Tibial nerve (tissue), 4 donors: ENCODE measurements around the gene CCNT2. TPM values are rescaled to one million over a fixed set of nuclear protein-coding genes. Genes with fewer than 3 reads are reported as not detected.
"Not testable (repeated sequence)": the region's sequence is repeated elsewhere in the genome, so short reads cannot be mapped to it uniquely, and the experiment has no call there.

Experiments
- DNase-seq, 2 donors: peaks; one replicate each; pipeline ENCODE4 v3.0.0-alpha.2; 2019; ENCODE audit warnings: low spot score in 2 of 2
- H3K27ac ChIP-seq, 4 donors: fragments of 200-600 bp; sonication (generic) in 3 of 4; one replicate each; pipeline ENCODE4 v1.5.1; 2017 to 2019; ENCODE audit warnings: mild to moderate bottlenecking in 1 of 4
- H3K27me3 ChIP-seq, 2 donors: fragments of 200-600 bp; sonication (generic) in 1 of 2; one replicate each; pipeline versions ENCODE4 v1.5.1 to v1.6.0; 2017 to 2019
- H3K36me3 ChIP-seq, 3 donors: fragments of 200-600 bp; sonication (generic); one replicate each; pipeline ENCODE4 v1.5.1; 2018 to 2019
- H3K4me1 ChIP-seq, 4 donors: fragments of 200-600 bp; sonication (generic) in 3 of 4; one replicate each; pipeline ENCODE4 v1.5.1; 2017 to 2019
- H3K4me3 ChIP-seq, 4 donors: fragments of 200-600 bp; sonication (generic) in 3 of 4; one replicate each; pipeline ENCODE4 v1.5.1; 2017 to 2019; ENCODE audit warnings: mild to moderate bottlenecking in 1 of 4, moderate library complexity in 1 of 4
- H3K9me3 ChIP-seq, 4 donors: fragments of 200-600 bp; sonication (generic) in 3 of 4; one replicate each; pipeline ENCODE4 v1.5.1; 2017 to 2019
- EP300 ChIP-seq, 2 donors: sonication (generic); formaldehyde crosslinking; IDR thresholded peaks; one replicate each; pipeline ENCODE4 v1.6.1; 2017; ENCODE audit warnings: antibody characterized with exemption in 2 of 2, mild to moderate bottlenecking in 1 of 2
- POLR2A ChIP-seq, 2 donors: fragments of 450-650 bp; IDR thresholded peaks; one replicate each; pipeline ENCODE4 v1.6.1; 2017; ENCODE audit warnings: antibody characterized with exemption in 2 of 2, mild to moderate bottlenecking in 2 of 2, moderate library complexity in 2 of 2
- WGBS, 2 donors: methylation state at CpG; one replicate each; pipeline ENCODE4 v1.1.5; 2018; 5-methylcytosine and 5-hydroxymethylcytosine counted together
- total RNA-seq, 4 donors: library from RNA; depleted of rRNA; stranded (reverse); fragments of >200 nt; gene quantifications; one replicate each; pipeline ENCODE4 v1.1.0, GENCODE V29; 2016
- TF ChIP-seq, protein P1 (sequence below), 5 experiments: fragments of 200-600 bp in 3 of 5; fragments of 450-650 bp in 2 of 5; sonication (generic) in 3 of 5; IDR thresholded peaks; one replicate each; pipeline ENCODE4 v1.5.1; 2016 to 2019; ENCODE audit warnings: antibody characterized with exemption in 5 of 5, mild to moderate bottlenecking in 3 of 5, moderate library complexity in 2 of 5

CCNT2 gene
- total RNA-seq, 4 donors from 2014 or later, result 29.7 to 45.4 (median 31.9) TPM

DNA sequence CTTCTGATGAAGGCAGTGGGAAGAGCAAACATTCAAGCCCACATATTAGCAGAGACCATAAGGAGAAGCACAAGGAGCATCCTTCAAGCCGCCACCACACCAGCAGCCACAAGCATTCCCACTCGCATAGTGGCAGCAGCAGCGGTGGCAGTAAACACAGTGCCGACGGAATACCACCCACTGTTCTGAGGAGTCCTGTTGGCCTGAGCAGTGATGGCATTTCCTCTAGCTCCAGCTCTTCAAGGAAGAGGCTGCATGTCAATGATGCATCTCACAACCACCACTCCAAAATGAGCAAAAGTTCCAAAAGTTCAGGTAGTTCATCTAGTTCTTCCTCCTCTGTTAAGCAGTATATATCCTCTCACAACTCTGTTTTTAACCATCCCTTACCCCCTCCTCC lies 35.4 kb downstream of the CCNT2 start:
- WGBS, 2 donors, result 83 to 90% methylated on average over 5 of the region's 5 CpGs
- DNase-seq, result no peak
- H3K27me3 ChIP-seq, result no peaks in the 10 kb centered on the region
- H3K36me3 ChIP-seq, result peaks cover 0 to 81% (median 0%) of the 10 kb centered on the region in 3 donors
- no peaks in the 10 kb centered on the region for H3K4me1 ChIP-seq
- no peaks in the 10 kb centered on the region for H3K9me3 ChIP-seq
- no peak overlapping the region for H3K4me3 ChIP-seq
- TF ChIP-seq EP300 (IDR thresholded peaks at IDR 0.05), result no peak
- TF ChIP-seq, protein P1, sequence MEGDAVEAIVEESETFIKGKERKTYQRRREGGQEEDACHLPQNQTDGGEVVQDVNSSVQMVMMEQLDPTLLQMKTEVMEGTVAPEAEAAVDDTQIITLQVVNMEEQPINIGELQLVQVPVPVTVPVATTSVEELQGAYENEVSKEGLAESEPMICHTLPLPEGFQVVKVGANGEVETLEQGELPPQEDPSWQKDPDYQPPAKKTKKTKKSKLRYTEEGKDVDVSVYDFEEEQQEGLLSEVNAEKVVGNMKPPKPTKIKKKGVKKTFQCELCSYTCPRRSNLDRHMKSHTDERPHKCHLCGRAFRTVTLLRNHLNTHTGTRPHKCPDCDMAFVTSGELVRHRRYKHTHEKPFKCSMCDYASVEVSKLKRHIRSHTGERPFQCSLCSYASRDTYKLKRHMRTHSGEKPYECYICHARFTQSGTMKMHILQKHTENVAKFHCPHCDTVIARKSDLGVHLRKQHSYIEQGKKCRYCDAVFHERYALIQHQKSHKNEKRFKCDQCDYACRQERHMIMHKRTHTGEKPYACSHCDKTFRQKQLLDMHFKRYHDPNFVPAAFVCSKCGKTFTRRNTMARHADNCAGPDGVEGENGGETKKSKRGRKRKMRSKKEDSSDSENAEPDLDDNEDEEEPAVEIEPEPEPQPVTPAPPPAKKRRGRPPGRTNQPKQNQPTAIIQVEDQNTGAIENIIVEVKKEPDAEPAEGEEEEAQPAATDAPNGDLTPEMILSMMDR (IDR thresholded peaks at IDR 0.05), result no peak
- no peak for TF ChIP-seq POLR2A (IDR thresholded peaks at IDR 0.05)
- no peak overlapping the region for H3K27ac ChIP-seq

DNA sequence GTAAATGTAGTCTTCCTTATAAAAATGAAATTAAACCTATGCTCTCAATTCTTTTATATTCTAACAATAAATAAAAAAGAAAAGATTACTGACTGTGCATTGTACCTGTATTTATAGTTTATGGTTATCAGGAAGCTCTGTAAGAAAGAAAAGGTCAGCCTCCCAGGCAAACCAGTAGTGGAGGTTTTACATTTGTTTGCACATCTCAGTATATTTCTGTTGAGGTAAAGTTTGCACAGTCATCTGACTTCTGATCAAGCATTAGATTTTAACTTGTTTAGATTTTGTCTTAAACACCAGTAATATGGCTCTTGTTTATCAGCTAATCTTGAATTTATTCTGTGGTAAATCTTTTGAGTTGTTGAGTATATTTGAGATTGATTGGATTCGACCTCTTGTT lies 37.1 kb downstream of the CCNT2 start:
- H3K36me3 ChIP-seq, result peaks cover 0 to 64% (median 0%) of the 10 kb centered on the region in 3 donors

DNA sequence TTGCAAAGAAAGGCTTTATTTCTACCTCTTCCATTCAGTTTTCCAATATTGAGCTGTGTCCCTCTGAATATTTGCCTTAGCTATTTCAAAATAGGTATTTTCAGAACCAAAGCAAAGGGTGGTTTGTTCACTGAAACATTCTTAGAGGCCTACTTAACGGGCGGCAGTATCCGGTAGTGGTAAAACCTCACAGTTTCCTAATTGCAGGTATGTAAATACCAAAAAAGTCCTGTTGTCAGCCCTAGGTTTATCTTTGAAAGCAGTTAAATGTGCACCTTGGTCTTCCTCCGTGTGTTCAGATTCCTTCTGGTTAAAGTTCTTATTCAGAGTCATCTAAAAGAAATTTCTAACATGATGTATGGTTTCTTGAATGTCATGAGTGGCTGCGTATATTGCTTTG lies 38.9 kb downstream of the CCNT2 start:
- 88 to 91% methylated on average over 5 of the region's 5 CpGs for WGBS, 2 donors
- H3K4me3 ChIP-seq, result no peak overlapping the region
- TF ChIP-seq, protein P1 (IDR thresholded peaks at IDR 0.05), result no peak
- TF ChIP-seq POLR2A (IDR thresholded peaks at IDR 0.05) (no peak), EP300 (IDR thresholded peaks at IDR 0.05) (no peak)
- H3K4me1 ChIP-seq, result no peaks in the 10 kb centered on the region
- no peak overlapping the region for H3K27ac ChIP-seq
- H3K9me3 ChIP-seq, result no peaks in the 10 kb centered on the region
- peaks cover 0 to 47% (median 0%) of the 10 kb centered on the region in 3 donors for H3K36me3 ChIP-seq
- no peaks in the 10 kb centered on the region for H3K27me3 ChIP-seq
- no peak for DNase-seq

More for the DNA sequence above, 37.1 kb downstream of the CCNT2 start:
- TF ChIP-seq POLR2A (IDR thresholded peaks at IDR 0.05) (no peak), EP300 (IDR thresholded peaks at IDR 0.05) (no peak)
- TF ChIP-seq, protein P1 (IDR thresholded peaks at IDR 0.05), result no peak
- no peak overlapping the region for H3K4me3 ChIP-seq
- DNase-seq, result no peak
- H3K27me3 ChIP-seq, result no peaks in the 10 kb centered on the region
- no peaks in the 10 kb centered on the region for H3K9me3 ChIP-seq
- no peaks in the 10 kb centered on the region for H3K4me1 ChIP-seq
- WGBS, 2 donors, result 38 to 39% methylated on average over 1 of the region's 1 CpG
- no peak overlapping the region for H3K27ac ChIP-seq

DNA sequence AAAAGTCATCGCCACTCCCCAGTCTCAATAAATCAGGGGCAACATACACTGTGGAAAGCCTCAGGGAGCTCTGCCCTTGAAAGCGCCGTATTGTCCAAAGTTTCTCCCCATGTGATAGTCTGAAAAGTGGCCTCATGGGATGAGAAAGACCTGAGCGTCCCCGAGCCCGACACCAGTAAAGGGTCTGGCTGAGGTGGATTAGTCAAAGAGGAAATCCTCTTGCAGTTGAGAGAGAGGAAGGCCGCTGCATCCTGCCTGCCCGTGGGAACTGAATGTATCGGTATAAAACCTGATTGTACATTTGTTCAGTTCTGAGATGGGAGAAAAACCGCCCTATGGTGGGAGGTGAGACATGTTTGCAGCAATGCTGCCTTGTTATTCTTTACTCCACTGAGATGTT lies 48.5 kb downstream of the CCNT2 start:
- not testable (repeated sequence) for H3K27ac ChIP-seq, H3K27me3 ChIP-seq, H3K4me3 ChIP-seq, H3K4me1 ChIP-seq, DNase-seq, H3K36me3 ChIP-seq
- H3K9me3 ChIP-seq, result peaks cover 0 to 11% (median 3%) of the 10 kb centered on the region in 4 donors
- WGBS, 2 donors, result 64 to 67% methylated on average over 10 of the region's 10 CpGs

DNA sequence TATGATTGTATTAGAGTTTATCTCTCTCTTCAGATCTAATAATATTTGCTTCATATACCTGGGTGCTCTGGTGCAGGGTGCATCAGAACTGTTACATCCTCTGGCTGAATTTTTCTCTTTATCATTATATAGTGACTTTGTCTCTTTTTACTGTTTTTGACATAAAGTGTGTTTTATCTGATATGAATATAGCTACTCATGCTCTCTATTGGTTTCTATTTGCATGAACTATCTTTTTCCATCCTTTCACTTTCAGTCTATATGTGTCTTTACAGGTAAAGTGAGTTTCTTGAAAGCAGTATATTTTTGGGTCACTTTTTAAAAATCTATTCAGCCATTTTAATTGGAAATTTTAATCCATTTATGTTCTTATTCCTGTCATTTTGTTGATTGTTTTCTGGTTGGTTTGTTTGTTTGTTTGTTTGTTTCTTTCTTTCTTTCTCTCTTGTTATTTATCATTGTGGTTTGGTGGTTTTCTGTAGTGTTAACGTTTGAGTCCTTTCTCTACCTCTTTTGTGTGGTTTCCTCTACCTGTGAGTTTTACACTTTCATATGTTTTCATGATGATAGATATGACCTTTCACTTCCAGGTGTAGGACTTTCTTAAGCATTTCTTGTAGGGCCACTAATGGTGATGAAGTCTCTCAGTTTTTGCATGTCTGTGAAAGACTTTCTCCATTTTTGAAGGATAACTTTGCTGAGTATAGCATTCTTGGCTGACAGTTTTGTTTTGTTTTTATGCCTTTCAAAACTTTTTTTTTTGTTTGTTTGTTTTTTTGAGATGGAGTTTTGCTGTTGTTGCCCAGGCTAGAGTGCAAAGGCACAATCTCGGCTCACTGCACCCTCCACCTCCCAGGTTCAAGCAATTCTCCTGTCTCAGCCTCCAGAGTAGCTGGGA lies 54.9 kb downstream of the CCNT2 start:
- Histone ChIP-seq H3K4me1 (no peaks in the 10 kb centered on the region), H3K36me3 (no peaks in the 10 kb centered on the region), H3K4me3 (no peak overlapping the region), H3K9me3 (peaks cover 0 to 36% (median 3%) of the 10 kb centered on the region in 4 donors), H3K27me3 (no peaks in the 10 kb centered on the region), H3K27ac (no peak overlapping the region)
- no peak for DNase-seq
- WGBS, 2 donors, result 86 to 88% methylated on average over 2 of the region's 2 CpGs
- no peak for TF ChIP-seq POLR2A (IDR thresholded peaks at IDR 0.05)
- TF ChIP-seq, protein P1 (IDR thresholded peaks at IDR 0.05), result no peak
- no peak for TF ChIP-seq EP300 (IDR thresholded peaks at IDR 0.05)
